ENCODE measurements around the gene ALKAL2.

DNA sequence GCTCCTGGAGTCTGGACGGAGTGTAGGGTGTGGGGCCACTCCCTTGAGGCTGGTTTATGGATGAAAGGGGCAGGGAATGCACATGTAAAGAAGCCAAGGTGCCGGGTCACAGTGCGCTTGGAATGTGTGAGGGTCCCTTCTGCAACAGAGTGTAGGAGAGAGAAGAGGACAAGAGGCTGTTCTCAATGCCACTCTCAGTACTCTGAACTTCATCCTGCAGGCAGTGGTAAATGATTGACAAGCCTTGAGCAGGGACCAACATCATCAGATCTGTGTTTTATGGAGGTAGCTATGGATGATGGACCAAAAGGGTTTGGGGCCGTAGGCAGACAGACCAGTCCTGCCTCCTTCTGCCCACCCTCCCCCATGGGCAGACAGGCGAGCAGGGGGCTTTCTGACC lies 7.2 kb upstream of the ALKAL2 start:
- TF ChIP-seq, protein P1, sequence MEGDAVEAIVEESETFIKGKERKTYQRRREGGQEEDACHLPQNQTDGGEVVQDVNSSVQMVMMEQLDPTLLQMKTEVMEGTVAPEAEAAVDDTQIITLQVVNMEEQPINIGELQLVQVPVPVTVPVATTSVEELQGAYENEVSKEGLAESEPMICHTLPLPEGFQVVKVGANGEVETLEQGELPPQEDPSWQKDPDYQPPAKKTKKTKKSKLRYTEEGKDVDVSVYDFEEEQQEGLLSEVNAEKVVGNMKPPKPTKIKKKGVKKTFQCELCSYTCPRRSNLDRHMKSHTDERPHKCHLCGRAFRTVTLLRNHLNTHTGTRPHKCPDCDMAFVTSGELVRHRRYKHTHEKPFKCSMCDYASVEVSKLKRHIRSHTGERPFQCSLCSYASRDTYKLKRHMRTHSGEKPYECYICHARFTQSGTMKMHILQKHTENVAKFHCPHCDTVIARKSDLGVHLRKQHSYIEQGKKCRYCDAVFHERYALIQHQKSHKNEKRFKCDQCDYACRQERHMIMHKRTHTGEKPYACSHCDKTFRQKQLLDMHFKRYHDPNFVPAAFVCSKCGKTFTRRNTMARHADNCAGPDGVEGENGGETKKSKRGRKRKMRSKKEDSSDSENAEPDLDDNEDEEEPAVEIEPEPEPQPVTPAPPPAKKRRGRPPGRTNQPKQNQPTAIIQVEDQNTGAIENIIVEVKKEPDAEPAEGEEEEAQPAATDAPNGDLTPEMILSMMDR (IDR thresholded peaks at IDR 0.05) = no peak
- no peak for TF ChIP-seq POLR2A (IDR thresholded peaks at IDR 0.05)
